Measurements from ENCODE around the gene EPHB2.

Gene EPHB2

DNA sequence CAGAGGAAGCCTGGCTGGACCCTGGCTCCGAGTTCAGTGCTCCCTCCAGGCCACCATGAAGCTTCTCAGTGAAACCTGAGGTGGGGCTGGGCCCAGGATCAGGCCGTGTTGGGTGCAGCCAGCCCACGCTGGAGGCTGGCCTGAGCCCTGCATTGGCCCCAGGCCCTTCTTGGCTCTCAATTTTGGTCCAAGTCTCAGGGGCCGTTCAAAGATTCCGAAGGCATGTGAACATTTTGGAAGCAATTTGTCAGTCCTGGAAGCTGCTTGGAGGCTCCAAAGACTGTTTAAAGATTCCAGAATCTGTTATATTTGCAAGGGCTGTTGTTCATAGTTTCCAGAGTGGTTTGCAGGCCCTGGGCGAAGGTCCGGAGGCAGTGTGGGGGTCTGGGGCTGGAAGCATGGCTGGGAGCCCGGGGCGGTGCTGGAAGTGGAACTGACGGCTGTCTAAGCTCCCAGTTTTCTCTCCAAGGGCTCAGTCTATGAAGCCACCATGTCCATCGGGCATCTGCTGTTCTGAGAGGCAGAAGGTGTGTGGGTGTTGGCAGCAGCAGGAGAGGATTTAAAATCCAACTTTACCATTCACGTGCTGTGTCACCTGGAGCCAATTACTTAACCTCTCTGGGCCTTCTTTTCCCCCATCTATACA, 104.9 kb downstream of the EPHB2 start:
- TF ChIP-seq, protein P1, sequence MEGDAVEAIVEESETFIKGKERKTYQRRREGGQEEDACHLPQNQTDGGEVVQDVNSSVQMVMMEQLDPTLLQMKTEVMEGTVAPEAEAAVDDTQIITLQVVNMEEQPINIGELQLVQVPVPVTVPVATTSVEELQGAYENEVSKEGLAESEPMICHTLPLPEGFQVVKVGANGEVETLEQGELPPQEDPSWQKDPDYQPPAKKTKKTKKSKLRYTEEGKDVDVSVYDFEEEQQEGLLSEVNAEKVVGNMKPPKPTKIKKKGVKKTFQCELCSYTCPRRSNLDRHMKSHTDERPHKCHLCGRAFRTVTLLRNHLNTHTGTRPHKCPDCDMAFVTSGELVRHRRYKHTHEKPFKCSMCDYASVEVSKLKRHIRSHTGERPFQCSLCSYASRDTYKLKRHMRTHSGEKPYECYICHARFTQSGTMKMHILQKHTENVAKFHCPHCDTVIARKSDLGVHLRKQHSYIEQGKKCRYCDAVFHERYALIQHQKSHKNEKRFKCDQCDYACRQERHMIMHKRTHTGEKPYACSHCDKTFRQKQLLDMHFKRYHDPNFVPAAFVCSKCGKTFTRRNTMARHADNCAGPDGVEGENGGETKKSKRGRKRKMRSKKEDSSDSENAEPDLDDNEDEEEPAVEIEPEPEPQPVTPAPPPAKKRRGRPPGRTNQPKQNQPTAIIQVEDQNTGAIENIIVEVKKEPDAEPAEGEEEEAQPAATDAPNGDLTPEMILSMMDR (IDR thresholded peaks at IDR 0.05; ENCODE audit: extremely low read depth, insufficient read depth, missing control alignments), result no peak
- no peak for DNase-seq (ENCODE audit: low spot score)
- in situ Hi-C loops (cut with MboI; ENCODE audit: low pct_unique_long_range_greater_than_20kb, low sequenced_read_pairs, unreplicated experiment), result no loop called here

DNA sequence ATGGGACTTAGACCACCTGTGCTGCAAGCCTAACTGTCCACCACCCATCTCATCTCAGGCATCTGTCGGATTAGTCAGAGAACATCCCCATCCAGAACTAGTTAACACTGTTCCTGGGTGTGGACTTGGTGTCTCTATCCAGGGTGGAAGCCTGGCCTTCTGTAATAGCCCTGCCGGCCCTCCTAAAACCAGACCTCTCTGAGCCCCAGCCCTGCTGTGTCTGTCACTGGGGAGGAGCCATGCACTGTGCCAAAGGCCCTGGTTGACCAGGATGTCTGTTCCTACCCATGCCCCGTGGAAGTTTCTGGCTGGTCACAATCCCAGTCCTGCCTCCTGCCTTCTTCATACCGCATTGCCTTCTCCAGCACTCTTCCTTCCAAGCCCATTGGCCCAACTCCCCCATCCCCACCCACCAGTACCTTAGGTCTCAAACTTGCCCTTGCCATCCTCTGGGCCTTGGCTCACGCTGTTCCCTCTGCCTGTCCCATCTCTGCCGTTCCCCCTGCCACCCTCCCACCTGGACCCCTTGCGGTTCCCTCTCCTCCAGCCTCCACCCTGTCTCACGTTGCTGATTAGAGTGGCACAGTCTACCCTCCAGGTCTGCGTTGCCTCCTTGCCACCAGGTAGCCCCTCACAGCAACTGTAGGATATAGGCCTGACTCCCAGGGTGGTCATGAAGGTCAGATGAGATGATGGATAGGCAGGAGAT, 105.6 kb downstream of the EPHB2 start:
- in situ Hi-C loops (cut with MboI; ENCODE audit: low pct_unique_long_range_greater_than_20kb, low sequenced_read_pairs, unreplicated experiment), result no loop called here
- TF ChIP-seq, protein P1 (IDR thresholded peaks at IDR 0.05; ENCODE audit: extremely low read depth, insufficient read depth, missing control alignments), result no peak
- no peak for DNase-seq (ENCODE audit: low spot score)

DNA sequence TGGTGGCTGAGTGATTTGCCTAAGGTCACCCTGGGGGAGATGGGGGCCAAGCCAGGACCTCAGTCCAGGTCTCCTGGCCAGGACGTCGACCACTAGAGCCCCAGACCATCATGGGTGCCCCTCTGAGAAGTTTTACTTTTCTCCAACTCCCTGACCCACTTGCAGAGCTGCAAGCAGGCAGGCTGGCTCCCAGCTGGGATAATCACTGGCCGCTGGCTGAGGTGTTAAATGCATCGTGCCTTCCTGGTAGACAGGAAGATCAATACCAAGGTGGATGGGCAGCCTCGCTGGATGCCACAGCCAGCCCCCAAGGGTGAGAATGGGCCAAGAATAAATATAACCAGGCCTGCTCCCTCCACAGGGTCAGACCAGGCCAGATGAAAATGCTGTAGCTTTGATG, 106.2 kb downstream of the EPHB2 start:
- in situ Hi-C loops (cut with MboI; ENCODE audit: low pct_unique_long_range_greater_than_20kb, low sequenced_read_pairs, unreplicated experiment), result no loop called here
- TF ChIP-seq, protein P1 (IDR thresholded peaks at IDR 0.05; ENCODE audit: extremely low read depth, insufficient read depth, missing control alignments), result no peak
- DNase-seq (ENCODE audit: low spot score), result no peak

DNA sequence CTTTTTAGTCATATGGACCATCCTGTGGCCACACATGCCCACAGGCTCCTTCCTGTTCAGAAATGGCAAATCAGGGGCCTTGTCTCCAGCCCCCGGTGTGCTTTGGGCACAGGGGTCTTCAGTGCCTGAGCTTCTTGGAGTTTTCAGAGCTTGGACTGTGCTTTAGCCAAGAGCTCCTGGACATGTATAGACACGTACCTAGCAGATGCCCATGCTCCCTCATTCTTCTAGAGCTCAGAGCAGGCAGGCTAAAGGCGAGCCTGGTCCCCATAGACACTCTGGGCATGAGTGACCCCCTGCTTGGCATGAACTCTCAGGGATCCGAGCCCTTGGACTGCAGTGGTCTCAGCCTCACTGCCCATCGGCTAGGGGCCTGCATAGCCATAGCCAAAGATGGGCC, 106.8 kb downstream of the EPHB2 start:
- no peak for DNase-seq (ENCODE audit: low spot score)
- TF ChIP-seq, protein P1 (IDR thresholded peaks at IDR 0.05; ENCODE audit: extremely low read depth, insufficient read depth, missing control alignments), result no peak
- in situ Hi-C loops (cut with MboI; ENCODE audit: low pct_unique_long_range_greater_than_20kb, low sequenced_read_pairs, unreplicated experiment), result no loop called here

DNA sequence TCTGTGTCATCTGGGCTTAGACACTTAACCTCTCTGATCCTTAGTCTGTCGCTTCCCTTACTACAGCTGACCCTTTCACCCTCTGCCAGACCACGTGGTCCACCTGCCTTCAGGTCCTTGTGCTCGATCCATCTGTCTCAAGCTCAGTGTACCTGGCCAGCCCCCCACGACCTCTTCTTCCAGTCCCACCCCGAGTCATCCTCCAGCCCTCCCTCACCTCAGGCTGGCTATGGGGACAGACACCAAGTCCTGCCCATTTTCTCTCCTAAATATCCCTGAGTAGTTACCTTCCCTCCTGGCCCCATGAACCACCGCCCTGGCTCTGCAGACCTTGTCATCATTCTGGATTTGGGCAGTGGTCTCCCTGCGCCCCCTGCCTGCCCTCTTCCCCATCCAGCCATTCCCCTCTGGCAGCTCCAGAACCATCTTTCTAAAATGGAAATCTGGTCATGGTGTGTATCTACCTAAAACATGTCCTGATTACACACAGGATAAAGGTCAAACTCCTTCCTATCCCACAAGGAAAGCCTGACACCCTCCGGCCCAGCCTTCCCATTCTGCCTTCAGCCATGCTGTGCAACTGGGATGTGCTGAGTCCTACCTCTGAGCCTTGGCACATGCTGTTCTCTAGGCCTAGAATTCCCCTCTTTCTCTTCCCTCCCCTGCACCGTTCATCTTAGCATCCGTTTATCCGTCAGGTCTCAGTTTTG, 107.6 kb downstream of the EPHB2 start:
- no peak for DNase-seq (ENCODE audit: low spot score)
- TF ChIP-seq, protein P1 (IDR thresholded peaks at IDR 0.05; ENCODE audit: extremely low read depth, insufficient read depth, missing control alignments), result no peak
- in situ Hi-C loops (cut with MboI; ENCODE audit: low pct_unique_long_range_greater_than_20kb, low sequenced_read_pairs, unreplicated experiment), result no loop called here

DNA sequence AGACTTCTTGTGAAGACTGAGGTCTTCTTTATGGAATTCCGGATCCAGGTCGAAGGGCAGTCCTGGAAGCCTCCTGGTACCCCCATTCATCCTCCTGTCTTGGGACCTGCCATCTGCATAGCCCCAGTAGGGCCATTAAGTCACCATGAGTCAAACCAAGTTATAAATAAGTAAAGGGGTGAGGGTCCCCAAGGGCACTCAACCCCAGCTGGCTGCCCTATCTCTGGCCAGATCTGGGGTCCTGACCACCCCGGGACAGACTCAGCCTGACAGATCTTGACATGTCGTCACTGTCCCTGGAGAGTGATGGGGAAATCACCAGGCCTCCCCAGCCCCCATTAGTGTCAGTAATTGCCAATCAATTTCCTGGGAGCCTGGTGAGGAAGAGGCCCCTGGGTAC, 108.7 kb downstream of the EPHB2 start:
- no peak for DNase-seq (ENCODE audit: low spot score)
- TF ChIP-seq, protein P1 (IDR thresholded peaks at IDR 0.05; ENCODE audit: extremely low read depth, insufficient read depth, missing control alignments), result no peak
- in situ Hi-C loops (cut with MboI; ENCODE audit: low pct_unique_long_range_greater_than_20kb, low sequenced_read_pairs, unreplicated experiment), result no loop called here
